Fibroblast of upper back skin (primary cell): ENCODE data around the gene PTPRCAP.
"Not testable (repeated sequence)": the region's sequence is repeated elsewhere in the genome, so short reads cannot be mapped to it uniquely, and the experiment has no call there.

Experiments used
- DNase-seq: peaks from one replicate; pipeline ENCODE4 v3.0.0-alpha.2; 2013

The PTPRCAP gene

DNA sequence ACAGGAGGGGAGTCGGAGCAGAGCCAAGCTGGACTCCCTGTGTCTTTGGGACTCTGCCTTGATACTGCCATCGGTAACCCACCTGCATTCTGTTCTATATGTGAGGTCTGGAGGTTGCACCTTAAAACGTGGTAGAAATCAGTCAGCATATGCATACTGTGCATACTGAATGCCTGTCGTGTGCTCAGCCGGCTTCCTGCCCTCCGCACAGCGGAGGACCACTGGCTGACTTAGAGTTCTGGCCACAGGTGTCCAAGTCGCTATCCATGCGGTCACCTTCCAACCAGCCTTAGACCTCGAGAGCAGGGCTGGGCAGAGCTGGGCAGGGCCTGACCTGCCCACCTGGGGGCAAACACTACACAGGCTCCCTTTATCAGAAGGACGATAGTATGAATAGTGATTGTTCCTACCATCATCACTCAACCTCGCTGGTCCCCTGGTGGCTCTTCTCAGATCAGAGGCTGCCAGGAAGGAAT lies 29.8 kb downstream of the PTPRCAP start:
- DNase-seq, result no peak

GRCh38 chr11:67406969-67407687 lies 30.4 kb downstream of the PTPRCAP start:
- DNase-seq, result no peak

DNA sequence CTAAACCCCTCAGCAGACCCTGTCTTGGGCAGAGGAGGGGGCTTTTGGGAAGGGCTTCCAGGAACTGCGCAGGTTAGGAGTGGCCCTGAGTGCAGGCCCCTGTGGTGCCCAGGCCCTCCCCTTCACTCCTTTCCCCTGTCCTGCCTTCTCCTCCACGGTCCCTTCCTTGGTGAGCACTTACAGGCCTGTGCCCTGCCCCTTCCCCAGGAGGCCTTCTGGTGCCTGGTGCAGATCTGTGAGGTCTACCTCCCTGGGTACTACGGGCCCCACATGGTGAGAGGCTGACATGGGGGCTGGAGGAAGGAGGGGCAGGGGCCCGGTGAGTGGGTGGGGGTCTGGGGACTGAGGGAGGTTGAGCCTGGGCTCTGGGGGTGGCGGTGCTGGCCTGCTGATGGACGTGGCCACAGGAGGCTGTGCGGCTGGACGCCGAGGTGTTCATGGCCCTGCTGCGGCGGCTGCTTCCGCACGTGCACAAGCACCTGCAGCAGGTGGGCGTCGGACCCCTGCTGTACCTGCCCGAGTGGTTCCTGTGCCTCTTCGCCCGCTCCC lies 31.0 kb downstream of the PTPRCAP start:
- DNase-seq, result no peak

DNA sequence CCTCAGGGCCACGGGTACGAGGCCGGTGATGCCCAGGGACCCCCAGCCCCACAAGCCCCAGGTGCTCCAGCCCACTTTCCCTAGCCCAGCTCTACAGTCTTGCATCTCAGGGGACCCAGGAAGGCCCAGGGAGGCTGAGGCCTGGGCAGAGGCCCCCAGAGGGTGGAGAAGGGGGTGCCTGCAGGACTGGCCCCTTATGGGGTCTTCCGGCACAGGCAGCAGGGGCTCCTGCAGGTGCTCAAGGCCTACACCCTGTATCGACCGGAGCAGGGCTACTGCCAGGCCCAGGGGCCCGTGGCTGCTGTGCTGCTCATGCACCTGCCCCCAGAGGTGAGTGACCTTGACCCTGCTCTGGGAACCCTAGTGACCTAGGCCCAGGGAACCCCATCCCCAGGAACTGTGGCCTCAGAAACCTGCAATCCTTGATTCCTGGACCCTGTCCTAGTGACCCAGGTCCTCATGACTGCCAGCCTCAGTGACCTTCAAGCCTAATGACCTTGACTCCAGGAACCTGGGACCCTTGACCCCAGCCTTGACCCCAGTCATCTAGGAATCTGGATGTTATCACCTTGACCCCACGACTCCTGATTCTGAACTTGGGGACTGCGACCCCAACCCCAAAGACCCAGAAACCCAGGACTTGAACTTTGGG lies 31.7 kb downstream of the PTPRCAP start:
- DNase-seq, result no peak

GRCh38 chr11:67405196-67405567 lies 32.3 kb downstream of the PTPRCAP start:
- DNase-seq, result no peak

DNA sequence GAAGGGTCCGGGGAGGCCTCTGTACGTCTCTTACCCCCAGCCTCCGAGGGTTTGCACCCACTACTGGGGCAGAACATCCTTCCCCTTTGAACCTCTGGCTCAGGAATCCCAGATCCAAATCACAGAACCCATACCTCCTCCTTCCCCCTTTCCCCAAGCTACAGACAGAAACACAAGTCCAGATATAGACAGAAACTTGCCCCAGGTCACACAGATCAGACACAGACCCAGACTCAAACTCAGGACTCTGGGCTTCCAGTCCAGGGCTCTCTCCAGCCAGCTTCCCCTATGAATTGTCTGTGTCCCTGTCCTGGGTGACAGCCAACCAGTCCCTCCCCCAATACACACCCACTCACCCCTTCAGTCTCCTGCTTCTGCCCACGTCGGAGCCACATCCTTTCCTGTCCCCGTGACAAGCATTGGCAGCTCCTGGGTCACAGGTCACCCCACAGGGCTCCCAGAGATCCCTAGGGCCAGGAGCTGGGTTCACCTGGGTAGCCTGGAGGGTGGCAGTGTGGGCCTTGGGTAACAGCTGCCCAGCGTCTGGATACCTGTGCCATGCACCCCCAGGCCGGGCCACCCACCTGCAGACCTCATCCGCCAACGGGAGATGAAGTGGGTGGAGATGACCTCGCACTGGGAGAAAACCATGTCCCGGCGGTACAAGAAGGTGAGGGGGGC lies 32.8 kb downstream of the PTPRCAP start:
- no peak for DNase-seq

DNA sequence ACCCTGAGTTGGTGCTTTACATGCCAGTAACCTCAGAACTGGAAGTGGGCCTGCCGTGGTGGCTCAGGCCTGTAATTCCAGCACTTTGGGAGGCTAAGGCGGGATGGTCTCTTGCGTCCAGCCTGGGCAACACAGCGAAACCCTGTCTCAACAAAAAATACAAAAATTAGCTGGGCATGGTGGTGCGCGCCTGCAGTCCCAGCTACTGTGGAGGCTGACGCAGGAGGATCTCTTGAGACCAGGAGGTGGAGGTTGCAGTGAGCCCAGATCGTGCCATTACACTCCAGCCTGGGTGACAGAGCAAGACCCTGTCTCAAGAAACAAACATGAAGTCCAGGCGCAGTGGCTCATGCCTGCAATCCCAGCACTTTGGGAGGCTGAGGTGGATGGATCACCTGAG lies 34.4 kb downstream of the PTPRCAP start:
- DNase-seq, result not testable (repeated sequence)

DNA sequence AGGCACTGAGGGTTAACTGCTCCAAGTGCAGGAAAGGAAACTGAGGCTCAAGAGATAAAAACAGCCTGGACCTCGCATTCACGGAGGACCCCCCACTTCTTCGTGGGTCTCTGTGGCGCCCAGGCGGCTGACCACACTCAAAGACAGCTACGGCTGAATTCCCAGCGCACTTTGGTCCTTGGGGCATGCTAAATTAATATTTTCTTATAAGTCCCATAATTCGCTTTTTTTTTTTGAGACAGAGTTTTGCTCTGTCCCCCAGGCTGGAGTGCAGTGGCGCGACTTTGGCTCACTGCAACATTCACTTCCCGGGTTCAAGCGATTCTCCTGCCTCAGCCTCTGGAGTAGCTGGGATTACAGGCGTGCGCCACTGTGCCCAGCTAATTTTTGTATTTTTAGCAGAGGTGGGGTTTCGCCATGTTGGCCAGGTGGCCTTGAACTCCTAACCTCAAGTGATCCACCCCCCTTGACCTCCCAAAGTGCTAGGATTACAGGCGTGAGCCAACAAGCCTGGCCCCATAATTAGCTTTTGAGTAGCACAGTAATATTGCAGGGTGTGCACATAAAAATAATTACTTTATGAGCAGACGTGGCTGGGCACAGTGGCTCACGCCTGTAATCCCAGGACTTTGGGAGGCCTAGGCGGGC lies 35.2 kb downstream of the PTPRCAP start:
- not testable (repeated sequence) for DNase-seq

DNA sequence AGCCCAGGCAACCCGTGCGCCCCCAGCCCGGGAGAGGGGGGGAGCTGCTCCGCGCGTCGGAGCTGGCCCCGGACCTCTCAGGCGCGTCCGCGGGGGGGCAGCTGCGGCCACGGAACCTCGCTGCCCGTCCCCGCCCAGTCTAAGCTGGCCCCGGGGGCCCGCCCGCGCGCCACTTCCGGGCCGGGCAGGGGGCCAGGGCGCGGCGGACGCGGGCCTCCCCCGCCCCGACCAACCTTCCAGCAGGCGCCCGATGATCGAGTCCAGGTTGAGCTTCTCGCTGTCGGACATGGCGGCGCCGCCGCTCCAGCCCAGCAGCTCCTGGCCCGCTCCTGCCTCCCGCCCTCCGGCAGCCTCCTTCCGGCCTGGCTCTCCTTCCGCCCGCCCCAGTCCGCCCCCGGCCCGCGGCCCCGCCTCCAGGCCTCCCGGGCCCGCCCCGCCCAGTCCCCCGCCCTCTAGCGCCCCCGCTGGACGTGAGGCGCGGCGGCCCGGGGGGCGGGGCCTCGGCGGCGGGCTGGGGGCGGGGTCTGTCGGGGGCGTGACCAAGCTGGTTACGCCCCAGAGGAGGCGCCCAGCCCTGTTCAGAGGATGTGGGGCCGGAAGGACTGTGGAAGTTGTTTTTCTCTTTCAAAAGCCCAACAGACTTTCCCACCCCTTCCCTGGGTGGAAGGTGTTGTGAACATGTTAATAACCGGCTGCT lies 35.8 kb downstream of the PTPRCAP start, which contains the start of gene PPP1CA:
TSS of gene PPP1CA (minus strand) at position 364 of the 697 bp plus-strand sequence. CDS start at position 288, 76 bp downstream.
- DNase-seq, result peak; percentile 87

DNA sequence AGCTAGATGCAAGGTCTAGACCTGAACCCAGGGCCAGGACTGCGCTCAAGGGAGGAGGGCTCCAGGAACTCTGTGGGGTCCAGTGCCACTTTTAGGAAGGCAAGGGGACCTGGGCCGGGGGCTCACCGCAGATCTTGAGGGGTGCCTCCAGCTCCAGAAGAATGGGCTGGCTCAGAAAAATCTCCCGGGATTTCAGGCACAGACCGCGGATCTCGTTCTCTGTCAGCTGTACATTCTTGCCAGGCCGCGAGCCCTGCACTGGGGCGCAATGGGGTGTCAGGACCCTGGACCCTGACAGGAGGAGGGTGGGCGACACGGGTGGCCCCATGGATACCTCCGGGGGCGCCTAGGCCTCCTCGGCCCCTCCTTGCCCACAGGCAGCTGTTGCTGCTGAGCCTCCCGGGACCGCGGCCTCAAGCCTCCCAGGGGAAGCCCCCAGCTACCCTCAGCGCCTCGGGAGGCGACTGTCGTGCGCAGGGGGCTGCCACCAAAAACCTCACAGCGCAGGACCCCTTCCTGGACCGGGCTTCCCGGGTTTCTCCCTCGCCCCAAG lies 36.5 kb downstream of the PTPRCAP start:
- DNase-seq, result no peak

DNA sequence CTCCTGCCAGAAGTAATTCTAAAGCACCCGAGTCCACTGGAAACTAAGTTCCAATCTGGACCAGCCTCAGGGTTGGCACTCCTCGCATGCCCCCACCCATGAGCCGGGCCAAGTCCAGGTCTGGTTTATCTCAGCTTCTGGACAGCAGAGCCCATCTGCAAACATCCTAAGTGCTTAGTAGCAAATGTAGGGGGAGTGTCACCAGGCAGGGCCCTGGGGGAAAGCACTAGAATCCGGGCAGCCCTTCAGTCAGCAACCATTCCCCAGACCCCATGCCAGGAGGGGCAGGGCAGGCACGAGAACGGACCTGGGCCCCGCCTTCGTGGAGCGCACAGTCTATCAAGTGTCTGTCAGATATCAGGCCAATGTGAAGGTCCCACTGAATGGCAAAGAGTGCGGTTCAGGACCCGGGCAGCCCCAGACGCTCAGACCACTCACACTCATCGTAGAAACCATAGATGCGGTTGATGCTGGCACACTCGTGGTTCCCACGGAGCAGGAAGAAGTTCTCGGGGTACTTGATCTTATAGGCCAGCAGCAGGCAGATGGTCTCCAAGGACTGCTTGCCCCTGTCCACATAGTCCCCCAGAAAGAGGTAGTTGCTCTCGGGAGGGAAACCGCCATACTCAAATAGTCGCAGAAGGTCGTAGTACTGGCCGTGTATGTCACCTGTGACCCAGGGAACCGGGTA lies 37.1 kb downstream of the PTPRCAP start:
- DNase-seq, result no peak

GRCh38 chr11:67398661-67399563 lies 38.6 kb downstream of the PTPRCAP start:
- no peak for DNase-seq

DNA sequence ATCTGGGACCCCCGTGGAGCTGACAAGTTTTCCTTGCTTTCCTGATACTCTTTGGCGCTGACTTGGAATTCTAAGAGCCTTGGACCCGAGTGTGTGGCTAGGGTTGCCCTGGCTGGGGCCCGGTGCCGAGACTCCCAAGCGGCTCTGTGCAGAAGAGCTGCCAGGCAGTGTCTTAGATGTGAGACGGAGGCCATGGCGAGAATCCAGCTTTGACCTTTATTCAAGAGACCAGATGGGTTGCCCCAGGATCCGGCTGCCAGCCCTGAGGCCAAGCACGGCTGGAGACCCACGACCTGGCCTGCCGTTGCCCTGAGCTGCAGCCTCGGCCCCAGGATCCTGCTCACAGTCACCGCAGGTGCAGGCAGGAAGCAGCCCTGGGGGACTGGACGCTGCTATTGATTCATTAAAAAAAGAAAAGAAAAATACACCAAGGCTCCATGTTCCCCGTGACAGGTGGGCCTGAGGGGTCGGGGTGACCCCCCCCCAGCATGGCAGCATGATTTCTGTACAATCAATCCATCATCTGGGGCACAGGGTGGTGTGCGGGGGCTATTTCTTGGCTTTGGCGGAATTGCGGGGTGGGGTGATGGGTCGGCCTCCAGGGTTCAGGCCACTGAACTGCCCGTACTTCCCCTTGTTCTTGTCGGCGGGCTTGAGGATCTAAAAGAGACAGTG lies 39.4 kb downstream of the PTPRCAP start:
- no peak for DNase-seq

GRCh38 chr11:67397536-67397935 lies 39.9 kb downstream of the PTPRCAP start:
- DNase-seq, result no peak

GRCh38 chr11:67396587-67397389 lies 40.7 kb downstream of the PTPRCAP start:
- DNase-seq, result no peak

GRCh38 chr11:67396259-67396581 lies 41.3 kb downstream of the PTPRCAP start:
- DNase-seq, result no peak

- DNase-seq, result no peak
Measured at GRCh38 chr11:67395555-67396258, 41.8 kb downstream of the PTPRCAP start.

DNA sequence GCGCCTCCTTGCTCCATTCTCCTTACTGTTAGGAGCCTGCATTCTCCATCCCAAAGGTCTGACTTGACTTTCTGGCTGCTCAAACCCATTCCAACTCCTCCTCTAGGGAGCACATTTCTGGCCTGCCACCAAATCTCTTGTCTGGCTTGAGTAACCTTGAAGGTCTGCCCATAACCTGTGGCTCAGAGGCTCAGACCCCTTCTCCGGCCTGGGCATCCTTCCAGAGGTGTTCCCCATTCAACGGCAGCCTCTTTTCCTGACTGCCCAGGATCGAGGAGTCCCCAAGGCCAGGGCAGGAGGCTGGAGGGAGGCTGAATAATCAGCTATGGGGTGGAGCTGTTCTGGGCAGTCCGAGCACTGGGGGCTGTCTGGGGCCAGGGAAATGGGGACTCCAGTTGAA lies 43.5 kb downstream of the PTPRCAP start:
- DNase-seq, result no peak
